Effector CD4-positive, alpha-beta T cell (primary cell): ENCODE measurements around the gene QTRT2.

Source experiments
- DNase-seq: peaks from one replicate; pipeline ENCODE4 v3.0.0-alpha.2; 2020

The QTRT2 gene

GRCh38 chr3:114127517-114127916, 71.0 kb downstream of the QTRT2 start:
- DNase-seq = no peak

DNA sequence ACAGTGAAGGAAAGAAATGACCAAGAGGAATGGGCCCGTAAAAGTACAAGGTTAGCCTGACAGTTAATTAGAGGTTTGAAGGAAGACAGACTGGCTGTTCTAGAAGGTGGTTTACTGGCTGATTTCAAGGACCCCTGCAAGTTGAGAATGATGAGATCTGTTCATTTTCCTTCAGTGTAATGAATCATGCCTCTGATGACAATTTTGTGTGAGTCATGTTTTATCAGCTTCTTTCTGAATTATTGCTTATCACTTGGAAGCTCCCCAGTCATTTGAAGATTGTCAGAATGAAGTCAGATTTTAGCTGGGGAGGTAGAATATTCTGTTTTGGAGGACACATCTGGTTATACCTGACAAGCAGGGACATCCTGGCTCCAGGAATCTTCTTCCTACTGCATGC, 71.7 kb downstream of the QTRT2 start:
- no peak for DNase-seq

GRCh38 chr3:114128826-114129225, 72.3 kb downstream of the QTRT2 start:
- DNase-seq = no peak

DNA sequence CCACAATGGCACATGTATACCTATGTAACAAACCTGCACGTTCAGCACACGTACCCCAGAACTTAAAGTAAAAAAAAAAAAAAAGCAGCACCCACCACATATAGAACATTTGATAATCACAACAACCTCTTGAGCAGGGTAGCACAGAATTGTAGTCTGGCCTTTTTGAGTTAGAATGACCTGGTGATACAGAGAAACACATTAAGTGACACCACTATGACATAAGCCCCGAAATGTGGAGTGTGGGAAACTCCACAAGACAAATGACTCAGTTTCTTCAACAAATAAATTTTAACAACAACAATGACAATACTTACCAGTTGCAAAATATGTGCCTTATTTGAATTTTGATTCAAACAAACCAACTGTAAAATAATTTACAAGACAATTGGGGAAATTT, 76.0 kb downstream of the QTRT2 start:
- no peak for DNase-seq

GRCh38 chr3:114133947-114134346, 77.4 kb downstream of the QTRT2 start:
- DNase-seq = no peak
